ENCODE results near the gene AGXT.

AGXT gene

DNA sequence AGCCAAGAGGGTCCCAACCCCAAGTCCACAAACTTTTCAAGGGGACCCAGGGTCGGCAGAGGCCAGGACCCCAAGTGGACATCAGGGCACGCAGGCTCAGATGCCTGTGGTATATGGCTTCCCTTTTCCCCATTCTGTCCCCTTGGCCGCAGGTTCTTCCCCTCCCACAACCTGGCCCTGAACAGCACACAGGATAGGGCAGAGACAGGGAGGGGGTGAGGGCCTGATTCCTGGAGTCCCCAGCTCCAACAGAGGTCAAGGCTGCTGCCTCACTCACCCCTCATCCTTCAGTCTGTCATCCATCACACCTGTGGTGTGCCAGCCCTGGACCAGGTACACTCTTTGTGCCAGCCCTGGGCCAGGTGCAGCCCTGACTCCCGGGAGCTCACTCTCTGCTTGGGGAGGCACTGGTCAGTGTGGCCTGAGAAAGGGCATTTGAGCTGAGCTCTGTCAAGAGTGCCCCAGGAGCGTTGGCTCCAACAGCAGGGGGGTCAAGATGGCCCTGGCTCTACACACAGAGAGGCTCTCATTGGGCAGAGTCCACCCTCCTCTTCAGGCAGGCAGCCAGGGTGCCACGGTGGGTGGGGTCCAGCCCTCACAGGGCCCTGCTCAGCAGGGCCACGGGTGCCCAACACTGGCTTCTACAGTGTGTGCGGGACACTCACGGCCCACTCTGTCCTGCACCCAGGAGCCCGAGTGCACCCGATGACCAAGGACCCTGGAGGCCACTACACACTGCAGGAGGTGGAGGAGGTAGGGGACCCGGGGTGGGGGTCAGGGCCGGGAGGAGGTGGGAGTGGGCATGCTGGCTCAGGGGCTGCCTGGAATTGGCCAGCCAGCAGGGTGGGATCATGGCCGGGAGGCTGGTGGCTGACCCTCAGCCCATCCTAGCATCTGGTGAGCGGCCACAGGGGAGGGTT, 1.6 kb downstream of the AGXT start:
- no peak for DNase-seq

DNA sequence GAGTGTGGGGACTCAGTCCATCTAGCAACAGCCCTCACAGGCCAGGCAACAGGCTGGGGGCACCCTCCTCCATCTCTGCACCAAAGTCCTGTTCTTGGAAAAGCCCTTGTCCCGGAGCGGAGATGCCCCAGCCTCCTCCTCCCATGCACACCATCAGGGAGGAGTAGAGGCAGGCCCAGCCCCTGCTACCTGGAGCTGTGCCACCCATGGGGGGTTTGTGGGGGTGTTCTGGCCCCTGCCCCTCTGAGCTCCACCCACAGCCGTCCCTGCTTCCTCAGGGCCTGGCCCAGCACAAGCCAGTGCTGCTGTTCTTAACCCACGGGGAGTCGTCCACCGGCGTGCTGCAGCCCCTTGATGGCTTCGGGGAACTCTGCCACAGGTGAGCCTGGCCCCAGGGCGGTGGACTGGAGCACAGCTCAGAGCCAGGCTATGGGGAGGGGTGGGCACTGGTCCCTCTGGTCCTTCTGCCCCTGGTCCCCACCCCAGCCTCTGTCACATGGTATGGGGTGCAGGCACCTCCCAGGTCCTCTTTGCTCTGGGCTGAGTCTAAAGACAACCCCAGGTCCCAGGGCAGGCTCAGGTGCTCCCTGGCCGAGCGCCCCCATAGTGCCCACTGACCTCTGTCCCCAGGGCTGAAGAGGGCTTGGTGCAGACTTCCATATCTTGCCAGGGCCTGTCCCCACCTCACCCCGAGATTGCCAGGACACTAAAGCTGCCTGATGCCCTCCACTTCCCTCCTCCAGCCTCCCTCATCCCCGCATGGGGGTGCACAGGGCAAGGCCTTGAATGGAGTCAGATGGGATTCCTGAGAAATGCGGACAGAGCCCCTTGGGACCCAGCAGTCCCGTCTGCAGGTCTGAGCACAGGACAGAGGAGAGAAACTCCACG, 2.7 kb downstream of the AGXT start:
- no peak for DNase-seq

DNA sequence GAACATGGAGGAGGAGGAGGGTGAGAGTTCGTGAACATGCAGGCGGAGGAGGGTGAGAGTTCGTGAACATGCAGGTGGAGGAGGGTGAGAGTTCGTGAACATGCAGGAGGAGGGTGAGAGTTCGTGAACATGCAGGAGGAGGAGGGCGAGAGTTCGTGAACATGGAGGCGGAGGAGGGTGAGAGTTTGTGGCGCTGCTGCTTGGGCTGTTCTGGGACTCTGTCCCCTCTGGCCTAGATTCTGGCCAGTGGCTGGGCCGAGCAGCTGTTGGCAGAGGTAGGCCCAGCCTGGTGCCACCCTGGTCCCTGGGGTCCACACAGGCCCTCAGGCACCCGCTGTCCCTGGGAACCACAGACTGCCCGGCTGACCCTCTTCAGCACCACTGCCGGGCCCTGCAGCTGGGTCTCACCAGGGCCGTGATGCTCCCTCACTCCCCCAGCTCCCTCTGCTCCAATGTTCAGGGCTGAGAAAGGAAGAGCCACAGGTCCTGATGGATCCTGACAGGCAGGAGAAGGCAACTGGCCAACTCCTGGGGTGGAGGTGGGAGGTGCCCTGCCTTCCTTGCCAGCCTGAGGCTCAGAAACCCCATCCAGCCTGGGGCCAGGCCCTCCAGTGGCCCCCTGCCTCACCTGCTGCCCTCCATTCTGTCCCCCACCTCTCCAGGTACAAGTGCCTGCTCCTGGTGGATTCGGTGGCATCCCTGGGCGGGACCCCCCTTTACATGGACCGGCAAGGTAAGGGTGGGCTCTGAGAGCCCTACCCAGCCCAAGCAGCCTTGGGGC, 3.9 kb downstream of the AGXT start:
- no peak for DNase-seq

DNA sequence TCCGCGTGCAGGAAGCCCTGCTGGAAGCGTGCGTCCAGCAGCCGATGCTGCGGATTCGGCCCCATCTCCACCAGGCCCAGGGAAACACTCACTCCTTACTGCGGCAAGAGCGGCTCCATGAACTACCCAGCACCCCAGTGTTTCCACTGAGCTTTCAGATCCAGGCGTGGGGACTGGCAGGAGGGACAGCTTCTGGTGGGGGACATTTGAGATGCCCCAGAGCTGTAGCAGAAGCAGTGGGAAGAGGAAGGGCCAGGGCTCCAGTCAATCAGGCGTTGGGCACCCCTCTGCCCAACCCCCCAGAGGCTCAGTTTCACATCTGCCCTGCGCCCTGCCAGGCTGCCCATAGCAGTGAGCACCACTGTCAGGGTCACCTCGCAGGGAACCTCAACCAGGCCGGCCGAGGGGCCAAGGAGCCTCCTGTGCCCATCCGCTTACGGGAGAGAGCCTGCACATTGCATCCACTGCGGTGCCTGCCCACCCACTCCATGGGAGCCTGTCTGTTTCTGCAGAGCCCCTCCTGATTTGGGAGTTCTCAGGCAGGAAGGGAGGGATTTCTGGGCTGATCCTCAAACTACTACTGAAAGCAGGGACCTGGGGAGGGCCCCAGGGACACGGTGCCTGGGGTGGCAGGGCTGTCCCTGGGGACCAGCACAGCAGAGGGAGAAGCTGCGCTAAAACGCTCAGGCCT, 4.6 kb downstream of the AGXT start:
- DNase-seq: no peak

DNA sequence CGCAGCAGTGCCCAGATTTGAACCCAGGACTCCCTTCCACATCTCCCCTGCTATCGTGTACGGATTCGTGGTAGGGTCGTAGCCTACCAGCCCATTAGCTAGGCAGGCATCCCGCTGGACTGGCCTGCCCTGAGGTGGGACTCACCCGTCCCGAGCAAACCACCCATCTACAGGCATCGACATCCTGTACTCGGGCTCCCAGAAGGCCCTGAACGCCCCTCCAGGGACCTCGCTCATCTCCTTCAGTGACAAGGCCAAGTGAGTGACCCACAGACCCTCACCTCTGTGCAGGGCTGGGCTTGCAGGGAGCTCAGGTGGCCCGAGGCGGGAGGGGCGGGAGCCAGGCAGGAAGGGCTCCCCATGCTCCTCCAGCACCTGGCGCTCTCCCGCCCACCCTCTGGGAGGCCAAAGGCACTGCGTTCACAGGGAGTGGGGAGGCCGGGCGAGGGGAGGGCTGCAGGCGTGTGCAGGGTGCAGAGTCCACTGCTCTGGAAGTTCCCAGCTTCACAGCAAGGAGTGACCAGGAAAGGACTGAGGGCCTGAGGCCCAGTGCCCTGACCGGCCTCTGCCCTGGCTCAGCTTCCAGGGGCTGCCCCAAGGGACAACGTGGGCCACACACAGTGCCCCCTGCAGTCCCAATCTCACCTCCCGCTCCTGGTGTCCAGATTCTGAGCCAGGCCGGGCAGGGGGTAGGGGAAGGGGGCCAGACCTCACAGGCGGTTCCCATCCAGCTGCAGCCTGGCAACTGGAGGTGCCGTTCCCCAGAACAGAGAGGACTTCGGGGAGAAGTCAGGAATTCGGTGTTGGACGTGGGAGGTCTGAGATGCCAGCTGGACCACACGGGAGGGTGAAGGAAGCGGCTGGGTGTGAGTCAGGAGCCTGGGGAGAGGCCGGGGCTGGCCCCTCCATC, 5.4 kb downstream of the AGXT start:
- DNase-seq: no peak

DNA sequence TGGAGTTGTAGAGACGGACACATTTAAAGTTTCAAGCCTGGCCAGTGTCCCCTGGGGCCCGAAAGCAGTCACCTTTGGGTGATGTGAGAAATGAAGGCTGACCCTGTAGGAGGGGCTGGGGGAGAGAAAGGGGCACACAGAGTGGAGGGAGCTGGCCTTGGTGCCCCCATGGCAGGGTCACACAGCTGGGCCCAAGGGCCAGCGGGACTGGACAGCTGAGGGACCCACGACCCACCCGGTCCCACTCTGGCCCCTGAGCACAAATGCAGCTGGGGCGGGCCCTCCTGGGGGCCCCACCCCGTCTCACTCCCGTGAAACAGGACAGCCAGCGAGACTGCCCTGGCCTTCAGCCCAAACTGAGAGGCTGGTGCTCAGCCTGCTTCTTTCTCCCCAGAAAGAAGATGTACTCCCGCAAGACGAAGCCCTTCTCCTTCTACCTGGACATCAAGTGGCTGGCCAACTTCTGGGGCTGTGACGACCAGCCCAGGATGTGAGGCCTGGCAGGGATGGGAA, 6.1 kb downstream of the AGXT start:
- DNase-seq: no peak

DNA sequence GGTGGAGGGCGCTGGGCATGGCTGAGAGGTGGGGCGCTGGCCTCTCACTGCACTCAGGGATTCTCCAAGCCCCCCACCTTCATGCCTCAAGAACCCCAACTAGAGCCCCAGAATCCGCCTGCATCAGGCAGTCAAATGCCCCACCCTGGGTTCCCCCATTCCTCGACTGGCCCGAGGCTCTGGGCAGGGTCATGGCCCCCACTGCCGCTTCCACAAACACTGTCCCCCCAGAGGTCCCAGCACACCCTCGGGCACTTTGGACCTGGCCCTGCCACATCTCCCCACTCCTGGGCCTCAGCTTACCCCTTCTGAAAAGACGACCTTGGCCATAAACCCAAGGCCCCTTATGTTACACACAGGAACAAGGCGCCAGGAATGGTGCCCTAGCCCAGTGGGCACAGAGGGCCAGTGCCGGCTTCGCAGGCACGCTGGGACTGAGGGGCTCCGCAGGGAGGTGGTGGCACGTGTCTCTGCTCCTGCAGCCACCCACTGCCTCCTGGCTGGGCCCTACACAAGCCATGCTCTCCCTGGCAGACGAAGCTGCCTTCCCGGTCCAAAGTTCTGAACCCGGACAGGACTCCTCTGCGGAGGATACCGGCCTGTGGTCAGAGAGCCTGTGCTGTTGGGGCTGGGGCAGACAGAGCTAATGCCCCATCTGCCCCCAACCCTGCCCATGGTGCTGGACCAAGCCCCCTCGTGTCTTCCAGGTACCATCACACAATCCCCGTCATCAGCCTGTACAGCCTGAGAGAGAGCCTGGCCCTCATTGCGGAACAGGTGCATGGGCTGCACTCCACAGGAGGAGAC, 6.8 kb downstream of the AGXT start:
- no peak for DNase-seq

DNA sequence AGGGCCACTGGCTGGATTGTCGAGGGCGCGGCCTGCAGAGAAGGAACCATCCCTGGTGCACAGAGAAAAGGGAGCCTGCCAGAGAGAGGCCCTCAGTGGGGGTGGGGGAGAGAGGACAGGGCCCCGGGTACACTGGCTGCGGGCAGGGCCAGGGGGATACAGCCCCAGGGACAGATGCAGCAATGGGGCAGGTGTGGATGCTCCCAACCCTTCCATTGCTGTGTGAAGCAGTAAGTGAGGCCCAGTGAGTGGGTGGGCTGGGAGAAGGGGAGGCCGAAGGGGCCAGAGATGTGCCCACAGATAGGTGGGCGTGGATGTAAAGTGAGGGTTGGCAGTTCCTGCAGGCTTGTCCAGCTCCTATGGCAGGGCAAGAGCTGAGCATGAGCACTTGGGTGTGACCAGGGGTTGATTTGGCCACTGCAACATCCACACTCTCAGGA, 7.4 kb downstream of the AGXT start:
- no peak for DNase-seq

DNA sequence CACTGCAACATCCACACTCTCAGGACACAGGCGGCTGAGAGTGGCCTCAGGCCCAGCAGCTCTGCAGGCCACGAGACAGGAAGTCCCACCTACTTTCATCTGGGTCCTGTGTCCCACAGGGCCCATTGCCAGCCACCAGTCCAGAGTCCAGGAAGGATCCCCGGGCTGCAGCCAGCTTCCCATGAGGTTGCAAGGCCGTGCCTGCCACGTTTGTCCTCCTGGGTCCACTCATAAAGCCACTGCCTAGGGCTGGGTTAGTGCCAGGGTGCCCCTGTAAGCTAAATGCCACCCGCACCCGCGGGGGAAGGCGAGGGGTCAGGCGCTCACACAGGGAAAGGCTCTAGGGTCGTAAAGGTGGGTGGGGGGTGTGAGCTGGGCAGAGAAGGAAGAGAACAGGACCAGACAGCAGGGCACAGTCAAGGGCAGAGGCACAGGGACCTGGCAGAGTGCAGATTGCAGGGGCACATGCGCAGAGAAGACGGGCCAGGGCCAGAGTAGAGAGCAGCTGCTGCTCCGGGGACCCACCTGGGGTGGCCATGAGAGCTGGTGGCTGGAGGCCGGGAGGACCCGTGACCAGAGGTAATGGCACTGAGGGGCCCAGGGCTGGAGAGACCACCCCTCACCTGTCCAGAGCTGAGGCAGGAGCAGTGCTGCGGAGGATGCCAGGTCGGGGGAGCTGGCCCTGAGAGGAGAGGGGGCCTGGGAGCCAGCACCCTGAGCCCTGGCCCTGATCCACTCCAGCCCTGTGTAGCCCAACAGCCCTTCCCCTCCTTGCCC, 8.0 kb downstream of the AGXT start:
- no peak for DNase-seq

DNA sequence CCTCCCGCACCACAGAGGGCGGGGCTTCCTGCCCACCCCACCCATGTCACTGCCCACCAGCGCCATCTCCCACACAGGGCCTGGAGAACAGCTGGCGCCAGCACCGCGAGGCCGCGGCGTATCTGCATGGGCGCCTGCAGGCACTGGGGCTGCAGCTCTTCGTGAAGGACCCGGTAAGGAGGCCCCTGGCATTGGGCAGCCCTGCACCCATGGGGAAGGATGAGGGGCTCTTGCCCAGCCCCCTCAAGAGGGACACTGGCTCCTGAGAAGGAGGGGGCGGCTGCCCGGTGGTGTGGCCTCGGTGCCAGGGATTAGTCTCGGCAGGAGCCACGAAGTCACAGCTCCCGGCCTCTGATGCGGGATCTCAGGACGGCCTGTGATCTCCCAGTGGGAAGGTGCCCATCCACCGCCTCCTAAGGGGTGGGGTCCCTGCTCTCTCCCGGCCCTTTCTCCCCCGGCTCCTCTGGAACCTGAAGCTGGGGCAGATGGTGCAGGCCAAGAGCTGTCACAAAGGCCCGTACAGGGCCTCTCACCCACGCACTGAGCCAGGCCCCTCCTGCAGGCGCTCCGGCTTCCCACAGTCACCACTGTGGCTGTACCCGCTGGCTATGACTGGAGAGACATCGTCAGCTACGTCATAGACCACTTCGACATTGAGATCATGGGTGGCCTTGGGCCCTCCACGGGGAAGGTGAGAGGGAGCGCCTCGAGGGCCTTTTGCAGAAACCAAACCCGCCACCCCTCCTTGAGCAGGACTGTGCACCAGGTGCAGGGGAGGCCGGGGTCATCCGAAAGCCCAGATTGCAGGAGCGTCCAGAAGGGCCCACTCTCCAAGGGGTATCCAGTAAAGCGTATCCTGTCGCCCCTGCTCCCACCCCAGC, 9.1 kb downstream of the AGXT start:
- no peak for DNase-seq

DNA sequence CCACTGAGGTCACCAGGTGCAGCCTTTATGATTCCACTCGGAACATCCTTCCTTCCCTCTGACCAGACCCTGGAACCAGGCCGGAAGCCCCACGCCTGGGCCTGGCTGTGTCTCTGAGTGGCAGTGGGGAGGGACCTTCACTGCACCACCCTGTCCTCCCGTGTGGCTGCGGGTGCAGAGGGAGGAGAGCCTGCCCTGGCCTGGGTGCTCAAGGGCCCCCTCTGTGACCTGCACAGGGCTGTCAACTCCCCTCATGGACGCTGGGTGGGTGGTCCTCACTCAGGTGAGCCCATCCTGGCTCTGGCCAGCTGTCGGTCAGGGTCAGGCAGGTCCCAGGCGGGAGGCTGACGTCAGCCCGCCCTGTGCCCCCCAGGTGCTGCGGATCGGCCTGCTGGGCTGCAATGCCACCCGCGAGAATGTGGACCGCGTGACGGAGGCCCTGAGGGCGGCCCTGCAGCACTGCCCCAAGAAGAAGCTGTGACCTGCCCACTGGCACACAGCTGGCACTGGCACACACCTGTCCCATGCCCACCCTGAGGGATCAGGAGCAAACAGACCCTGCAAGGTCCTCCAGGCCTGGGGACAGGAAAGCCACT, 9.8 kb downstream of the AGXT start:
- no peak for DNase-seq

DNA sequence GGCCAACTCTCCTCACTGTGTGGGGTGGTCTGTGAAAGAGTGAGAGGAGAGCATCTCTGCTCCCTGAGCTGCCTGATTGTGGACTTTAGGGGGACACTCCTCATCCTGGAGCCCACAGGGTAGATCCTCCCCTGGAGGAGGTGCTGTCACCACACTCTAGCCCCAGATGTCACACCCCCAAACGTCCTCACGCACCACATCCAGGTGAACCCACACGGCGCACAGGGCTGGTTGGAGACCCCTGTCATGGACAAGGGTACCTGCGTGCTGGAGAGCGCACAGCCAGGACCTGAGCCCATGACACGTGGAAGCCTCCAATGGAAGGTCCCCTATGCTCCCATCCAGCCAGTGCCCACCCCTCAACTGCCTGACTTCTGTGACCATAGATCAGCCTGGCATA, 10.5 kb downstream of the AGXT start:
- DNase-seq: no peak

DNA sequence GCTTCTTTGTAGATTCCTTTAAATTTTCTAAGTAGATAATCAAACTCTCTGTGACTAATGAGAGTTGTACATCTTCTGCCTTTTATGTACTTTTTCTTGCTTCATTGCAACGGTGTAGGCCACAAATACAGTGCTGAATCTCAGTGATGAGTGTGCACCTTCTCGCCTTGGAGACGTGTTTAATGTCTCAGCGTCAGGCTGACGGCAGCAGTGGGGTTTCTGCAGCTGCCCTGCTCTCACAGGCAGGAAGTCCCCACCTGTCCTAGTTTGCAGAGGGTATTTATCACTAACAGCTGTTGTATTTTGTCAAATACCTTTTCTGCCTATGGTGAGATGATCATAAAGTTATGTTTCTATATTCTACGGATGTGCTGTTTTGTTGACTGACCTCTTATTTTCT, 13.3 kb downstream of the AGXT start:
- no peak for DNase-seq

DNA sequence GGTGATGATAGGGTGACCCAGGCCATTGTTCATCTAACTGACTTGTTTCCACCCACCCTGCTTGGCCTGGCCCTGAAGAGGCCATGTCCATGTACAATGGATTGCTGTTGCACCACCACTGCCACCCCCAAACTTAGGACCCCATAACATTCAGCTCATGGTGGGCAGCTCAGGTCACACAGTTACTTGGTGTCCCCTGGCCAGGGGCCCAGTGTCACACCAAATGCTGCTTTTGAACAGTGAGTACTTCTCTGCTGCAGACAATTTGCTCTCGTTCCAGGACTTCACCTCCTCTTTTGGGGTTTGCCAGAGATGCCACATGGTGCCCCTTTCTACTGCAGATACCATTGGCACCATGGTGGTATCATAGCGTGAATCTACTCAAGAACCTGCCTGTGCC, 15.6 kb downstream of the AGXT start:
- DNase-seq: no peak

DNA sequence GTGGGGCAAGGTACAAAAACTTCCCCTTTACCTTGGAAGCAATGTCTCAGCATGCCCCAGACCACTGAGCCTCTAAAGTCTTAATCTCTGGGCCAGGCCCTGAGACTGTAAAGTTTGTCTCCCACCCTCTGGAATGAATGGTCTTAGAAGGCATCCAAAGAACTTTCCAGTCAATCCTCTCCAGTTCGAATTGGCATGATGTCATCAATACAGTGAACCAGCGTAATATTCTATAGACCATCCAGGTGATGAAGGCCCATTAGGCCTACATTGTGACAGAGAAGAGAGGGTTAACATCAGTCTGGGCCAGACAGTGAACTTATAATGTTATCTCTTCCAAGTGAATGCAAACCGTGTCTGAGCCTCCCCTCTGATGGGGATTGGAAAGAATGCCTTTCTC, 16.1 kb downstream of the AGXT start:
- DNase-seq: no peak

DNA sequence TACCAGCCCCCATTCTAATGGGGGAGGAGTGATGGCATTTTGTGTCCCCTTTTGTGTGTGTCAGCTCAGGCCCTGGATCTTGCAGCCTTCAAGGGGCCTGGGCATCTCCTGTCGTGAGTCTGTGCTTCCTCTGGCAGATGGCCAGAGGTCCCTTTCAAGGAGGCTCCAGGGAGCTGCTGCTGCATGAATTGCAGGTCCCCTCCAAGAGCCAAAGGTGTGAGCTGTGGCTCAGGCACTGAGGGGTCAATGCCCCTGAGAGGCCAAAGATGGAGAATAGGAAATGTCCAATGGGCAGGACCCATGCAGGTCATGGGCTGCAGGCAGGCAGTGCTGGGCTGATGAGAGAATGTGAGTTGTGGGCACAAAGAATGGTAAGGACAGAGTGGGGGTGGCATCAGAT, 16.9 kb downstream of the AGXT start:
- DNase-seq: no peak

DNA sequence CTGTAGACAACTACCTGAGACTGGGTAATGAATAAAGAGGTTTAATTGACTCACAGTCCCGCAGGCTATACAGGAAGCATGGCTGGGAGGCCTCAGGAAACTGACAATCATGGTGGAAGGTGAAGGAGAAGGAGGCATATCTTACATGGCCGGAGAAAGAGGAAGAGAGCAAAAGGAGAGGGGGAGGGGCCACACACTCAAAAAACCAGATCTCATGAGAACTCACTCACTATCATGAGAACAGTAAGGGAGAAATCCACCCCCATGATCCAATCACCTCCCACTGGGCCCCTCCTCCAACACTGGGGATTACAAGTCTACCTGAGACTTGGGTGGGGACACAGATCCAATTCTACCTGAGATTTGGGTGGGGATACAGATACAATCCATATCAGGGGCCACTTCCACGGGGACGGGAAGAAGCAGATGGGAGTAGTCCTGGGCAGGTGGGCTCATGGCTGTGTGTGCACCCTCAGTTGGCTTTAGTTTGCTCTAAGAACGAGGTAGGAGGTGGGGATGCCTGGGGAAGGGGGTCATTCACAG, 17.5 kb downstream of the AGXT start:
- DNase-seq: no peak
